NCI-H1092 treated with DMSO at 0.1 percent for 48 hours (cell line): ENCODE measurements around the gene EXOC4.

Experiments
- DNase-seq: peaks from one replicate; lab custom pipeline; 2025; lab: John Stamatoyannopoulos, UW

Gene EXOC4

DNA sequence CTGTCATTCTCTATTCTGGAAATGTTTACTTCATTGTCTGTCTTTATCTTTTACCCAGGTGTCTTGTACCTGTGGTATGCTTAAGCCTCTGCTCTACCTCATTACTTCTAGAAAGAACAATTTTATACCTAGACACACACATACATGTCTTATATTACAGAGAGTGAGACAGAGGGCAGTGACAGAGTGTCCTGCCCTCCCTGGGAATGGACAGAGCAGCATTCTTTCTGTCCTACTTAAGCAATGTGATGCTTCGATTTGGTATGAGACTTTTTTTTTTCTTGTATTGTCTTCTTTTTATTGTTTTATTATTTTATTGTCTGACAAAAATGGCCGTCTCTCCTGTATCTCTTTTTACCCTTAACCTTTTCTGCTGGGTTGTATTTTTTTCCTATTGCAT is 286.1 kb downstream of the EXOC4 start:
- no peak for DNase-seq

DNA sequence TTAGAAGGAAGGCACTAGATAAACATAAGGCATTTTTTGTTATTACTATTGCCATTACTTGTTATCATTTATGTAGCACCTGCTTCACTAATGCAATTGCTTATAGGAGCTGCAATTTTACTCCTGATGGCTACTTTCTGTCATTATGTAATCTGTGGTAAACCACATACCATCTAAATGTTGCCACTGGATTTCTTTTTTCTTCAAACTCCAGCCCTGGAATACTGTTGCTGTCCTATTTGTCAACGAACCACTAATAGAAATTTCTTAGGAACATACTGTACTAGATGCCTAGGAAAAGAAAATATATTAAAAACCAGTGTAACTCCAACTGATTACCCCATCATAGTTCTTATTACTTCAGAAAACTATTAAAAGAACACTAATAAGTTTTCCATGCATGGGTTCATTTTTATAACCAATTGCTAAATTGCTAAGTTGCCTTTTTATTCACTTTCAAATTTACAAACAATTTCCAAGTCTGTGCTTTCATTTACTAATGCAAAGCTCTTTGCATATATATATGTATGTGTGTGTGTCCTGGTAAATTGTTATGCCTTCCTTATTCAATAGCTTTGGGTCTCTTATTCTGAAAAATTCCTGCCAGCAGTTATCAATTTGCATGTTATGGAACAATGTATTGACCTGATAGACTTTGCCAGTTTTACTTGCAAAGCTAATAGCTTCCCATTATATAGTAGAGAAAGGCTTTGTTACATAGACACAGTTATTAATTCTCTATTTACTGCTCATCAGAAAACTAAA is 287.4 kb downstream of the EXOC4 start:
- DNase-seq, result no peak

DNA sequence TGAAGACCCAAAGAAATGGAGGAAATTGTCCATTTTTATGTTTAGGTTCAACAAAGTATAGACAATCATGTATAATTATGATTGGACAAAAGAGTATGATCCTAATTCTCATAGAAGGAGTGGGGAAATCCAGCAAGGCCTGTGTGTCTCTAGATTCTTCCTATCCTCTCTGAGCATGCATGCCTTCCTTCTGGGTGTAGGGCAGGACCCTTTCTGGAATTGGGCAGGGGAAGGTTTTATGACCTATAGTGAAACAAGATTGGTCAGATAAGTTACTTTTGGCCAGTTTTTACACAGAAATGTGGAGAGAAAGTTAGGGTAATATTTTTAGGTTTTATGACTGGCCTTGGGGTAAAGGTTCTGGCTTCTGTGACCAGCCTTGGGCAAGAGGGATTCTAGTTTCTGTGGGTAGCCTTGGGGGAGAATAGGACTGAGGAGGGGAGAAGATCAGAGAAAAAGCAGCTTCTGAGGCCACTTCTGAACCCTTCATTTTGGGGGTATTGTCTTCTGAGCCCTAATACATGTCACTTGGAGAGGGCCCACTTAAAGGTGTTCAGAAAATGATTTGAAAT is 289.4 kb downstream of the EXOC4 start:
- DNase-seq, result no peak

DNA sequence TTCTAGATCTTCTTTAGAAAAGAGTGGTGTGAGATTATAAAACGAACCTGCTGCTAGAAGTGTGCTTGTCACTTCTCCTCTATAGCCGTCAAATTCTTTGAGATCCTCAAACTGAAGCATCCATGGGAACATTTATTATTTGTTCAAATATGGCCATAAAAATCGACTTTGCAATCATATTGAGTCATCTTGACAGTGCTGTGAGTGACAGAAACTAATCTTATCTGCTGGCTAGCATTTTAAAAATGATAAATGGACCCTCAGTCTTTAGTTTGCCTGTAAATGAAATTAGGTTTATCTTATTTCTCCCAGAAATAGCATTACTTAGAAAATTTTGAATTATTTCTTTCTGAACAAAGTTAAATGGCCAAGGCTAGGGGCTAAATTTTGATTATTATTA is 290.8 kb downstream of the EXOC4 start:
- DNase-seq, result no peak

DNA sequence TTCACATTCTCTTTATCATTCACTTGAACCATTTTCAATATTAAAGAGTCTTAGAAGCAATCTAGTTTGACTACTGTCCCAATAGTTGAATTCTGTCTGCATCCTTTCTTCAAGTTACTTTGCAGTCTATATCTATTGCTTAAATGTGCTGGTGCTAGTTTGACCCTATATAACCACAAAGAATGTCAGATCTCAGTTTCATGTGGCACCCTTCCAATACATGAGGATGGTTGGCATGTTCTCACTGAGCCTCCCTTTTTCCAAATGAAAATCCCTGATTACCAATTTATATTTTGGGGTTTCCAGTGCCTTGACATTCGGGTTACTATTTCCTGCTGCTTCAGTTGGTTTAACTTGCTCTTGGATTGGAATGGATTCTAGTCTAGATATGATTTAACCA is 292.7 kb downstream of the EXOC4 start:
- DNase-seq, result no peak

DNA sequence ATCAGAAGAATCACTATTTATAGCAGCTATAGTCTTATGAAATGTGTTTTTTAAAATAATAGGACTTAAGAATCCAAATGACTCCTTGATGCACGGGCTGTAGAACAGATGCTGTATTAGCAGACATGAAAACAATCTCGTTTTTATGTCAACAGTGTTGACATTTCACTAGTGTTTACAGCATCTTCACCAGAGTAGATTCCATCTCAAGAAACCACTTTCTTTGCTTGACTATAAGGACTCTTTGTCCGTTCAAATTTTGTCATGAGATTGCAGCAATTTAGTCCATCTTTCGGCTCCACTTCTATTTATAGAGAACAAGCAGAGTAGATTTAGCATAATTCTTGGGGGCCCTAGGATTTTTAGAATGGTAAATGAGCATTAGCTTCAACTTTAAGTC is 295.1 kb downstream of the EXOC4 start:
- no peak for DNase-seq

DNA sequence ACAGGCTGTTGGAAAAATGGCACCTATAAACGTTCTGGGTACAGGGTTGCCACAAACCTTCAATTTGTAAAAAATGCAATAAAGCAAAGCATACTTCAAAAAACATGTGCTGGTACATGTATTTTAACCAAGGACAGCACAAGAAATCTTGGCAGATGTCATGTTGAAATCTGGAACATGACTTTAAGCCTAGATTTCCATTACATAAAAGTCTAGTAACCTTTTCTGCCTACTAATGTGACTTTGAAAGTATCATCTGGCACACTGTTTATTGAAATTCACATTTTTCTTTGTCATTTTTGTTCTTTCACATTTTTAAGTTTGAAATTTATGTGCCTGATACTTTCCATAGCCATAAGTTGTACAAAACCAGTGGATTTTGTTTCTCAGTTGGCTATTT is 296.8 kb downstream of the EXOC4 start:
- DNase-seq, result no peak

DNA sequence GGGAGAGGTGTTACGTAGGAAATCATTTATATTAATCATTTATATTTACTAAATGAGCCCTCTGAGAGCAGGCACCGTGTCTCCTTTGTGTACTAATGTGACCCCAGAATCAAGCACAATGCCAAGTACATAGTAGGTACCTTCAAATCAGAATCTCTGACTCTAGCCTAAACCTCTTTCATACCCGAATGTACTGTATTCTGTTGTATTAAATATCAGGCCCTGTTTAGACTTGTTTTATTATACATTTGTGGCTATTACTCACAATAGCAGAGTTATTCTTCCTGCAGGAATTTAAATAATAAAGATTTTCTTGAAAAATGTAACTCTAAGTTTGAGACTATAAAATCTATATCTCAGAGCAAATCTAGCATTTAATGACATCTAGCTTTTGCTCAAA is 297.3 kb downstream of the EXOC4 start:
- no peak for DNase-seq

DNA sequence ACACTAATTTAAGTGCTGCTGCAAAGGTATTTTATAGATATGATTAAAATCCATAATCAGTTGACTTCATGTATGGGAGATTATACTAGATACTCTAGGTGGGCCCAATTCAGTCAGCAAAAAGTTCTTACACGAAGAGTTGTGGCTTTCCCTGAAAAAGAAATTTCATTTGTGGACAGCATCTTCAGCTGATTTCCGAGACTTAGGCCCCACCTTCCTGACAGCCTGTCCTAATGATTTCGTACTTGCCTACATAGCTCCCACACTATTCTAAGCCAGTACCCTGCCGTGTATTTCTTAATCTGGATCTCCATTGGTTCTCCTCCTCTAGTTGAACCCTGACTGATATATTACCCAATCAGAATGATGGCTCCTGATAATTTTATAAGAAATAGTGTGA is 297.9 kb downstream of the EXOC4 start:
- DNase-seq, result no peak

DNA sequence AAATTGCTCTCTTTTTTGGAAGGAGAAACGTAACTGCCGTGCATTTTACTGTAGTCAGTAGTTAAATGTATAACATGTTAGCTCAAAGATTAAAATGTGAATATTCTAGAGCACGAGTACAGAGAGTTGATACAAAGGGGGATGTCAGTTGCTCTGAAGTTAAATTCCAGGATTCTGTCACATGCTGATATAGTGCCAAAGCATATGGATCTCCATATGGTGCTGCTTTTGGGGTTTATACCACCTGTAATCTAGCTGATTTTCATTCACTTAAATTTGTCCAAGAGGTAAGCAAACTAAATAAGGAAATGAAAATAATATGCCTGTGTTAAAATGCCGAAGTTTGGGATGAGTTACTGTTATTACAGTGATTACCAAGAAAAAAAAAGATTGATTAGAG is 298.6 kb downstream of the EXOC4 start:
- DNase-seq, result no peak

DNA sequence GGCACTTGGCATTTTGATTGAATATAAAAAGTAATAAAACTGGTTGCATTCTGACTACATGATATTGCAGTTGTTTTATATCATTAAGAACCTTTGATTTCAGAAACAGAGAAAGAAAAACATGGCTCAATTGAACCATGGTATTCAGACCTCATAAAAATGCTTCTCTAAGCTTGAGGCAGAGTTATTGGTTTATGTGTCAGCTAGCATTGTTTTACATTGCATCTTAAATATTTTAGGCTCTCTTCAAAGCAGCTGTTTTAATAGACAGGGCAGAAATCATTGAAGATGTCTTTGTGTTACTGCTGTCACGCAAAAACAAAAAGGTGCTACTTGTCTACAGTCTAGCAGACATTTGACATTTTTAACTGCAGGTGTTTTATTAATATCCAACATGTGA is 299.2 kb downstream of the EXOC4 start:
- no peak for DNase-seq

DNA sequence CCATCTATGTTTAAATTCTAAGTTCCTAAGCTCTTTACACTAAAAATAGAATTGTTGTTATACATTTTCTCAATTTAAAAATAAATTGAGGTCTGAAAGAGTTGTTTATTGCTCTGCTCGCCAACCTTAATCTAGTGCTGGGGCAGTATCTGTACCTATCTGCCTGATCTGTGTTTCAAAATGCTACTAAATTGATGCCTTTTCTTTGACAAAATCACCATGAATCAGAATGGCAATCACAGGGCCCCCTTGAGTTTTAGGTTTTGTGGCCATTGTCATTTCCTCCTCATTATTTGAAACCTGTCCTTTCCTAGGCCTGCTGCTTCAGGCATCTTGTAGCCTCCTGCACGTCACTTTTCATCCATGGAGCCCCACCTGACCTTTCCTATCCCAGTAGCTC is 301.5 kb downstream of the EXOC4 start:
- no peak for DNase-seq

DNA sequence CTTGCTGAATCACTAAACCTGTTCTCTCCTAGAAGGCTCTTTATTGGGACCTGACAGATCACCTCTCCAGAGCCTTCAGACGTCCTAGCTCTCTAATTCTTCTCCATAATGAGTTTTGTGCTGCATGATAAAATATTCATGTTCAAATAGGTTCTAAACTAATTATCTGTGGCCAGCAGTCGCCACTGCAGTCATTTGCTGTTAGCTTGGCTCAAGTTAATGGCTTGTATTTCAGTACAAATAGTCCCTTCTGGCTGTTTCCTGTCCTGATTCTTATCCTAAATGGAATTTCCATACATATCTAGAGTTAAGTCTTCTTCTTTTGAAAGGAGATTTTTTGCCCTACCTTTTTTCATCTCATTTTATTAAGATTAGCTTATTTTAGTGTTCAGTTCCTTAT is 303.2 kb downstream of the EXOC4 start:
- no peak for DNase-seq

DNA sequence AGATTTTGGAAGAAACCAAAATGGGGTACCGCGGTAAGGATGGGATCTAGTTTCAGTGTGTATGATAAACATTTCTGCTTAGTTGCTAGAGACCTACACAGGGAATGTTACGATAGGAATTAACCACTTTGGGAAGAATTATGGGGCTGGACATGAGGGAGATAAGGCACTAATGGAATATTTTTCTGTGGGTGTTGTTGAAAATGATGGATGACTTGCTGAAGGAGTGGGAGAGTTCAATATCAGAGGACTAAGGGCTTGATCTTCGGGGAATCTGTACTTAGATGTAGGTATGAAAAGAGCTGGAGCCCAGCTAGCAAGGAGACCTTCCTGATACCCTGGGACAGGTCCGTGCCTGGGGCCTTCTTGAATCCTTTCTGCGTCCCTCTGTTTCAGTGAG is 303.7 kb downstream of the EXOC4 start:
- no peak for DNase-seq

DNA sequence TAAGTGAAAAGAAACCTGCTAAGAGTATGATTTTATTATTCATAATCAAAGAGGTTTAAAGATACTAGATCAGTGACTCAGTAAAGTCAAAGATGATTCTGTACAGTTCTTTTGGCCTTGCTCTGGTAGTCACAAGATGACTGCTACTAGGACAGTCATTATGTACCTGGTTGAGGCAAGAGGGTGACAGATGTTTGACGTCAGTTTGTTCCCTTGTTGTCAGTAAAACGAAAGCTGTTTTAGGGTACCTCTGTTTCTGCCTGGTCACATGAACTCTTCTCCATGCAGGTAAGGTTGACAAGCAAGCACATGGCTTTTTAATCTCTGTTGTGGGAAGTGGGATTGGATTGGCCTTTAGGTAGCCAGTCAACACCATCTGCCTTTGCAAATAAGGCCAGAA is 308.0 kb downstream of the EXOC4 start:
- DNase-seq, result no peak

DNA sequence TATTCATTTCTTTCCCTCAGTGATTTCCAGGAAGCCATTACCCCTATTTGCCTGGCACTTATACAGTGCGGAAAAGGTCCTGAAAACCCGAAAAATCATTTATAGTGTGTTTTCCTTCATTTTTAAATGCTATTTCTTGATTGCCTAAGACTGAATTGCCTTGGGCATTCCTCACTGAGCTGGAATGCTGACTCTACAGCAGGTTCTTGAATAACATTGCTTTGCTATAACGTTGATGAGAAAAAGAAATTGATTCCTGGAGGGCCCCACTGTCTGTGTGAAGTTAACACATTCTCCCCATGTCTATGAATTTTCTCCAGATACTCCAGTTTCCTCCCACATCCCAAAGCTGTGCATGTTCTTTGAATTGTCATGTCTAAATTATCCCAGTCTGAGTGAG is 308.5 kb downstream of the EXOC4 start:
- DNase-seq, result no peak

DNA sequence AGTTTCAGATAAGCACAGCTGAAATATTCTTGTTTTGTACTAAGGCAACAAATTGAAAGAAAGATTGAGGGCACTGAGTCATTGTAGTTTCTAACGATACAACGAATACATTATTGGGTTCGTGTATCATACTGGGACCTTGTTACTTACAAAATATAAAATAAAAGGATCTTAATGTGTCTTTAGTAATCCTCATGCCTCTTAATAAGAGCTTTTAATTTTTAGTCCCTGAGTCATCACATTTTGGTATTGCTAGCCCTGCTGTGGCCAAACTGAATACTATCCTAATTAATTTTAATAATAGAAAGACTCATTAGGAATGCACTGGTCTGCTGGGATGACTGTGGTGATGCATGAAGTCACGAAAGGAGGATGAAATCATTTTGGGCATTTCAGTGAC is 309.7 kb downstream of the EXOC4 start:
- DNase-seq, result no peak

DNA sequence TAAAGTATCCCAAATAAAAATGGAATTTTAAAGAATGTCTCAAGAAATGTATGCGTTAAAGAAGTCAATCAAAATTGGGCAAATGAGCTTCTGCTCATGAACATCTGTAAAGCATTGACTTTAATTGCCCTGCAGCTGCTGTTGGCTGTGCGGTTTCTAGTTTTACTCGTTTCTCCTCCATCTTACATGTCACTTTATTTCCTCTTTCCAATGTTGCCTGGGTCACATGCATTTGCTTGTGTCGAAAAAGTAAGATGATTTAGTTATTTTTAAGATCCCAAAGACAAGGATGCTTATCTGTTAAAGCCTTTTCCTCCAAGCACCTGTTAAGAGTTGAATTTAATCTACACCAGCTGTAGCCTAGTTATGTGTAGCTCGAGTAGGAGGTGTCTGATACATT is 310.4 kb downstream of the EXOC4 start:
- DNase-seq, result no peak

DNA sequence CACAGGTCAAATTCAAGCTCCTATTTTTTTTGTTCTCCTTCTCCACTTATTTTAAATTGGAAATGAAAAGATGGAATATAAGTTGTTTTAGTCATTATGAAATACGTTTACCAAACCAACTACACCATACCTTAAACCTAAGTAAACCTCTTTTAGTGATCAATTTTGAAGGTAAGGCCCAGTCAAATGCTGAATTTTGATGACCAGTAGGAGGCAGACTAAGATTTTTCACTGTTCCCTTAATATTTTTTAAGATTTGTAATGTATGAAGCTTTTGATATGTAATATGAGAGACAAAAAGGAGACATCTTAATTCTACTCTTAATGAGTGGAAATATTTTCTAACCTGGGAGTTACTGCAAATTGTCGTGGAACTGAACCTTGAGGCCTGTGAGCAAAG is 311.6 kb downstream of the EXOC4 start:
- no peak for DNase-seq

DNA sequence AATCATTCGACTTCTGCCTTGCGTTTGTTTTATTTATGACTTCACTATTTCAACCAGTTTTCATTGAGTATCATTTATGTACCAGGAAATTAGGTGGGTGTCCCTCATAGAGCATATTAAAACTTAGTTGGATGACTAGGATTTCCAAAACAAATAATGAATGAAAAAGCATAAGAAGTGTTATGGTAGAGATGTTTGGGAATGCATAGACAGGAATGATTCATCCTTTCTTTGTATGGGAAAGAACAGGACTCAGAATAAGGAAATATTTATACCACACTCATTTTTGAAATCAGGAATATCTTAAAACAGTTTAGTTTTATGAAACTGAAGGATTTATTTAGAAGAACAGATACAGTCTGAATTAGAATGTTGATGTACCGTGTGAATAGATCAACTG is 315.7 kb downstream of the EXOC4 start:
- no peak for DNase-seq

DNA sequence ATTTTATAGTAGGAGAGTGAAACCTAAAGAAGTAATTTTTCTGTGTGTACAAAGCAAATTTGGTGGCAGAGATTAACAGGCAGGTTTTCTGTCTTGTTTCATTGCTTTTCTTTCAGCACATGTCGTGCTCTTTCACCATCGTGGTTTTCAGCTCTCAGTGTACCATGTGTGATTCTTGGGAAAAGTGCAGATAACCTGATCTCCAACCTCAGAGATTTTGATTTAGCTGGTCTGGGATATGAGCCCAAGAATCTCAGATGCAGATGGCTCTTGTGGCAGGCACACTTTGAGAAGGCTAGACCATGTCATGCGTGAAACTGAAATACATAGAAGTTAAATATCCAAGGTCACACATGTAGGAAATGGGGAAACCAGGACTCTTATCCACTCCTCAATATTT is 317.4 kb downstream of the EXOC4 start:
- no peak for DNase-seq

DNA sequence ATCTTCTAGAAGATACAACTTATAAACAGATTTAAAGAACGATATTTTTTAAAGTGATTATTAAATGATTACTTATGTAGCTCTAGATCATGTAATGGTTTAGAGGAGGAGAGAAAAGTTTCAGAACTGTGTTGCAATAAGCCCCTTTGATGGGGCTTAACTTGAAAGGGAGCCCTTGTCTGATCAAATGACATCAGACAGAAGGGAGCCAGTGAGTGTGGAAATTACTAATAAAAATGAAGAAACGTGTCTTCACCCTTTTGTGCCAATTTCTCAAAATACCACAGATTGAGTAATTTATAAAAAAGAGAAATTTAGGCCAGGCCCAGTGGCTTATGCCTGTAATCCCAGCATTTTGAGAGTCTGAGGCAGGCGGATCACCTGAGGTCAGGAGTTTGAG is 318.2 kb downstream of the EXOC4 start:
- no peak for DNase-seq

DNA sequence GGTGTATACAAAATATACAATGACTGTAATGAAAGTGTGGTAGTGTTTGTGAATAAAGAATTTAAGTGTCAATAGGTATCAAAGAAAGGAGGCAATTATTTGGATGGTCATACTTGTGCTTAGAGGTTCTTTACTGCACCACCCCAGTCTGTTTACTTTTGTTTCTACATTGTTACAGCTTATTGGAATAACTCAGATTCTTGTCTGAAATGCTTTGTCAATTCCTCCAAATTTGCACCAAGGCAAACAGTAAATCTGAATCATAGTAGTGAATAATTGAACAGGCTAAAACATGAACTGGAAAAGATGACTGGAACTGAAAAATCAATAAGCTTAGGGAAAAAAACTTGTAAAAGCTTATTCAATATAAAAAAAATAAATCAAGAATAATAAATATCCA is 319.2 kb downstream of the EXOC4 start:
- no peak for DNase-seq

DNA sequence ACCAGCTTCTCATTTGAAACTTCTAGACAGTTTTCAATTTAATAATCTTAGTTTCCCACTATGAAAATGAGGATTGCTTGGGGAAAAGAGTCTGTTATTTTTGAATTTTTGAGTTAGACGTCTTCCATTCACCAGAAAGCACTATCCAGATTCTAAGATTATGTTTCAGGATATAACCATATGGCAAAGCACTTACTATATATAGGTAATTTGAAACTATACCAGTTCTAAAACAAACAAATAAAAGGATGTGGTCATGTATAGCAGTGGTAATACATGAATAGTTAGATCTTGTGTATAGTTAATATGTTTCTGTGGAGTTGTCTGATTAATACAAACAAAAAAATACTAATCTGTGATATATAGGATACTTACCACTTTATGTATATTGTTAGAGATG is 320.0 kb downstream of the EXOC4 start:
- DNase-seq, result no peak
